Endothelial cell of umbilical vein (primary cell): ENCODE results near the gene AGBL4.

Experiments
- CTCF ChIP-seq, 2 donors: IDR thresholded peaks; 1 replicate in 1 of 2; 2 replicates in 1 of 2; pipeline ENCODE4 v1.5.1; 2011; ENCODE audit warnings: low read length in 2 of 2, mild to moderate bottlenecking in 2 of 2, moderate library complexity in 2 of 2, control low read depth in 1 of 2, inconsistent platforms in 1 of 2, low read depth in 1 of 2; ENCODE audit not compliant: insufficient read depth in 1 of 2; ENCODE audit errors: extremely low read depth in 1 of 2
- MAX ChIP-seq: IDR thresholded peaks from 2 replicates; pipeline ENCODE4 v1.6.1; 2011; ENCODE audit not compliant: insufficient read depth, insufficient read length
- POLR2A ChIP-seq: IDR thresholded peaks from 2 replicates; pipeline ENCODE4 v1.6.1; 2012; ENCODE audit warnings: low read depth, mild to moderate bottlenecking, control low read depth, low read length

DNA sequence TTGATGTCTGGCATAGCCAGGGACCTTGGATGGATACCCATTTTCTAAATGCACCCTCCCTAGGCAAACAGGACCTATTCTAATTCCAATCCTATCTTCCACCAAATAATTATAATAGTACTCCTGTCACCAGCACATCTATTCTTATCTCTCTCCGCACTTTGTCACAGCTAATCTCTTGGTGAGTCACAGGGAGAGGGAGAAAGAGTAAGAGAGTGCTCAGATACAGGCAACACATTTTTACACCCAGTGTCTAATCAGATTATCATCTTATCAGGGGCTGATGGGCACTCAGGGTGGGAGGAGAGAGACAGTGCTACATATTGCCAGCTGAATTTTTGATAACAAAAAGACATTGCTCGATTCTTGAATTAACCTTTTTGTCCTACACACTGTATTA, 972.1 kb downstream of the AGBL4 start:
- TF ChIP-seq POLR2A: no peak
- TF ChIP-seq CTCF (IDR thresholded peaks at IDR 0.05; ENCODE audit: extremely low read depth in 1 of 2, insufficient read depth in 1 of 2, low read depth in 1 of 2, low read length in 2 of 2): no peak
- TF ChIP-seq MAX: no peak
